SJCRH30 (cell line): Measurements from ENCODE around the gene CCDC150. TPM values are rescaled to one million over a fixed set of nuclear protein-coding genes. Genes with fewer than 3 reads are reported as not detected.
A peak's percentile ranks its signal among the peaks of the same experiment; 100 is the strongest.
"Not testable (repeated sequence)": the region's sequence is repeated elsewhere in the genome, so short reads cannot be mapped to it uniquely, and the experiment has no call there.

ENCODE experiments used
- DNase-seq, 2 experiments: peaks; one replicate each; pipeline ENCODE4 v3.0.0-alpha.2; 2015 to 2020
- H3K27ac ChIP-seq: fragments of 250-450 bp; sonication (Bioruptor Pico); 2 replicates; pipeline ENCODE4 v1.5.1; 2020; ENCODE audit warnings: mild to moderate bottlenecking, moderate library complexity
- H3K27me3 ChIP-seq: fragments of 250-450 bp; sonication (Bioruptor Pico); 2 replicates; pipeline ENCODE4 v1.5.1; 2020; ENCODE audit warnings: mild to moderate bottlenecking, moderate library complexity
- H3K36me3 ChIP-seq: fragments of 250-450 bp; sonication (Bioruptor Pico); 2 replicates; pipeline ENCODE4 v1.5.1; 2020; ENCODE audit warnings: mild to moderate bottlenecking, moderate library complexity
- H3K4me1 ChIP-seq: fragments of 250-450 bp; sonication (Bioruptor Pico); 2 replicates; pipeline ENCODE4 v1.5.1; 2020; ENCODE audit warnings: mild to moderate bottlenecking, moderate library complexity
- H3K4me3 ChIP-seq: fragments of 250-450 bp; sonication (Bioruptor Pico); 2 replicates; pipeline ENCODE4 v1.5.1; 2020; ENCODE audit warnings: mild to moderate bottlenecking, moderate library complexity
- H3K9me3 ChIP-seq: fragments of 250-450 bp; sonication (Bioruptor Pico); replicated peaks from 2 replicates; pipeline ENCODE4 v1.5.1; 2020; ENCODE audit warnings: mild to moderate bottlenecking, moderate library complexity
- total RNA-seq: library from RNA; depleted of rRNA; stranded (reverse); fragments of >200 nt; shearing (Covaris generic); gene quantifications from 2 replicates; pipeline ENCODE4 v1.2.3, GENCODE V29; 2014

CCDC150 gene
- total RNA-seq, 1 experiment from 2014 or later: 17.4 TPM

- no peaks in the 10 kb centered on the region for H3K27me3 ChIP-seq
Measured at GRCh38 chr2:196657333-196657732, 17.8 kb downstream of the CCDC150 start.

GRCh38 chr2:196659844-196660243, 20.3 kb downstream of the CCDC150 start:
- H3K27me3 ChIP-seq: no peaks in the 10 kb centered on the region
- peaks cover 16% of the 10 kb centered on the region for H3K36me3 ChIP-seq
- DNase-seq: no peak
- H3K4me3 ChIP-seq: no peak overlapping the region
- no peaks in the 10 kb centered on the region for H3K9me3 ChIP-seq
- no peaks in the 10 kb centered on the region for H3K4me1 ChIP-seq
- no peak overlapping the region for H3K27ac ChIP-seq

More at GRCh38 chr2:196657333-196657732, 17.8 kb downstream of the CCDC150 start:
- peaks cover 7% of the 10 kb centered on the region; the same call in 1 of the 2 replicates for H3K9me3 ChIP-seq
- no peak overlapping the region for H3K4me3 ChIP-seq
- no peak for DNase-seq
- no peak overlapping the region for H3K27ac ChIP-seq
- peaks cover 18% of the 10 kb centered on the region for H3K36me3 ChIP-seq
- H3K4me1 ChIP-seq: no peaks in the 10 kb centered on the region

GRCh38 chr2:196660244-196660643, 20.7 kb downstream of the CCDC150 start:
- peaks cover 16% of the 10 kb centered on the region for H3K36me3 ChIP-seq
- no peak for DNase-seq
- H3K27me3 ChIP-seq: no peaks in the 10 kb centered on the region
- no peaks in the 10 kb centered on the region for H3K9me3 ChIP-seq
- no peaks in the 10 kb centered on the region for H3K4me1 ChIP-seq
- H3K4me3 ChIP-seq: no peak overlapping the region
- no peak overlapping the region for H3K27ac ChIP-seq

- Histone ChIP-seq H3K36me3 (no peaks in the 10 kb centered on the region; the same call in 1 of the 2 replicates), H3K27ac (no peak overlapping the region), H3K9me3 (no peaks in the 10 kb centered on the region), H3K4me1 (no peaks in the 10 kb centered on the region), H3K4me3 (no peak overlapping the region), H3K27me3 (no peaks in the 10 kb centered on the region)
- no peak for DNase-seq
Measured at GRCh38 chr2:196670342-196670741, 30.8 kb downstream of the CCDC150 start.

GRCh38 chr2:196675963-196676362, 36.4 kb downstream of the CCDC150 start:
- H3K4me1 ChIP-seq: no peaks in the 10 kb centered on the region
- no peaks in the 10 kb centered on the region for H3K27me3 ChIP-seq
- H3K9me3 ChIP-seq: no peaks in the 10 kb centered on the region

GRCh38 chr2:196677404-196677803, 37.9 kb downstream of the CCDC150 start:
- no peaks in the 10 kb centered on the region for H3K4me1 ChIP-seq
- H3K4me3 ChIP-seq: no peak overlapping the region
- H3K36me3 ChIP-seq: no peaks in the 10 kb centered on the region
- no peak for DNase-seq
- no peak overlapping the region for H3K27ac ChIP-seq
- H3K27me3 ChIP-seq: no peaks in the 10 kb centered on the region
- no peaks in the 10 kb centered on the region for H3K9me3 ChIP-seq

More at GRCh38 chr2:196675963-196676362, 36.4 kb downstream of the CCDC150 start:
- Histone ChIP-seq H3K4me3 (no peak overlapping the region), H3K36me3 (no peaks in the 10 kb centered on the region), H3K27ac (no peak overlapping the region)
- no peak for DNase-seq

GRCh38 chr2:196679368-196679767, 39.9 kb downstream of the CCDC150 start:
- DNase-seq: no peak
- no peaks in the 10 kb centered on the region for H3K36me3 ChIP-seq
- no peak overlapping the region for H3K4me3 ChIP-seq
- no peaks in the 10 kb centered on the region for H3K27me3 ChIP-seq
- no peaks in the 10 kb centered on the region for H3K4me1 ChIP-seq
- H3K27ac ChIP-seq: no peak overlapping the region
- no peaks in the 10 kb centered on the region for H3K9me3 ChIP-seq

- DNase-seq: no peak
- Histone ChIP-seq H3K27me3 (no peaks in the 10 kb centered on the region), H3K9me3 (no peaks in the 10 kb centered on the region), H3K4me1 (no peaks in the 10 kb centered on the region), H3K27ac (no peak overlapping the region), H3K4me3 (no peak overlapping the region), H3K36me3 (no peaks in the 10 kb centered on the region)
Measured at GRCh38 chr2:196681510-196681909, 42.0 kb downstream of the CCDC150 start.

GRCh38 chr2:196685792-196686191, 46.3 kb downstream of the CCDC150 start:
- Histone ChIP-seq H3K4me1 (no peaks in the 10 kb centered on the region), H3K36me3 (no peaks in the 10 kb centered on the region), H3K9me3 (no peaks in the 10 kb centered on the region), H3K27ac (no peak overlapping the region), H3K4me3 (no peak overlapping the region), H3K27me3 (no peaks in the 10 kb centered on the region)
- DNase-seq: peak in 1 of 2 experiments; percentile 4

GRCh38 chr2:196686737-196687136, 47.2 kb downstream of the CCDC150 start:
- H3K9me3 ChIP-seq, H3K4me3 ChIP-seq, H3K27me3 ChIP-seq, H3K27ac ChIP-seq, H3K36me3 ChIP-seq, H3K4me1 ChIP-seq, DNase-seq: not testable (repeated sequence)

- Histone ChIP-seq H3K9me3 (no peaks in the 10 kb centered on the region; the same call in 1 of the 2 replicates), H3K27me3 (no peaks in the 10 kb centered on the region), H3K27ac (no peak overlapping the region), H3K4me1 (0 out of 2 replicates have a peak, but pooled peaks cover 6% of the 10 kb centered on the region), H3K4me3 (no peak overlapping the region), H3K36me3 (peaks cover 2% of the 10 kb centered on the region; the same call in 1 of the 2 replicates)
- DNase-seq: peak in 1 of 2 experiments; percentile 3
Measured at GRCh38 chr2:196696423-196697079, 57.0 kb downstream of the CCDC150 start.

GRCh38 chr2:196697825-196698224, 58.3 kb downstream of the CCDC150 start:
- H3K36me3 ChIP-seq: peaks cover 2% of the 10 kb centered on the region; the same call in 1 of the 2 replicates
- 0 out of 2 replicates have a peak, but pooled peaks cover 6% of the 10 kb centered on the region for H3K4me1 ChIP-seq
- H3K27me3 ChIP-seq: no peaks in the 10 kb centered on the region
- no peak overlapping the region for H3K27ac ChIP-seq
- DNase-seq: no peak
- H3K4me3 ChIP-seq: no peak overlapping the region
- H3K9me3 ChIP-seq: no peaks in the 10 kb centered on the region; the same call in 1 of the 2 replicates

- no peak for DNase-seq
- 0 out of 2 replicates have a peak, but pooled peaks cover 5% of the 10 kb centered on the region for H3K4me1 ChIP-seq
- H3K4me3 ChIP-seq: no peak overlapping the region
- no peak overlapping the region for H3K27ac ChIP-seq
- H3K27me3 ChIP-seq: no peaks in the 10 kb centered on the region
- H3K36me3 ChIP-seq: peaks cover 8% of the 10 kb centered on the region; the same call in 1 of the 2 replicates
- no peaks in the 10 kb centered on the region for H3K9me3 ChIP-seq
Measured at GRCh38 chr2:196702641-196703040, 63.1 kb downstream of the CCDC150 start.

- no peaks in the 10 kb centered on the region for H3K9me3 ChIP-seq
- H3K27me3 ChIP-seq: no peaks in the 10 kb centered on the region
- no peak overlapping the region for H3K27ac ChIP-seq
- no peaks in the 10 kb centered on the region for H3K4me1 ChIP-seq
- peaks cover 8% of the 10 kb centered on the region; the same call in 1 of the 2 replicates for H3K36me3 ChIP-seq
- no peak for DNase-seq
- no peak overlapping the region for H3K4me3 ChIP-seq
Measured at GRCh38 chr2:196703695-196704094, 64.2 kb downstream of the CCDC150 start.

GRCh38 chr2:196710056-196710455, 70.5 kb downstream of the CCDC150 start:
- not testable (repeated sequence) for H3K27me3 ChIP-seq, H3K4me3 ChIP-seq, DNase-seq, H3K9me3 ChIP-seq, H3K27ac ChIP-seq, H3K4me1 ChIP-seq, H3K36me3 ChIP-seq

GRCh38 chr2:196711625-196712024, 72.1 kb downstream of the CCDC150 start:
- Histone ChIP-seq H3K27me3 (no peaks in the 10 kb centered on the region), H3K4me1 (no peaks in the 10 kb centered on the region), H3K9me3 (no peaks in the 10 kb centered on the region), H3K4me3 (no peak overlapping the region), H3K36me3 (peaks cover 7% of the 10 kb centered on the region), H3K27ac (no peak overlapping the region)
- DNase-seq: no peak
